Testis (tissue), 3 donors: Measurements from ENCODE around the gene MTX2. TPM values are rescaled to one million over a fixed set of nuclear protein-coding genes. Genes with fewer than 3 reads are reported as not detected.
A peak's percentile ranks its signal among the peaks of the same experiment; 100 is the strongest.

Source experiments
- DNase-seq: peaks from one replicate; pipeline ENCODE4 v3.0.0-alpha.2; 2019
- H3K27ac ChIP-seq, 2 donors: fragments of 200-600 bp; sonication (generic); one replicate each; pipeline ENCODE4 v1.5.1; 2019
- H3K27me3 ChIP-seq: fragments of 200-600 bp; sonication (generic); one replicate; pipeline ENCODE4 v1.5.1; 2019
- H3K36me3 ChIP-seq: fragments of 200-600 bp; sonication (generic); one replicate; pipeline ENCODE4 v1.5.1; 2017; ENCODE audit warnings: low read depth; ENCODE audit errors: missing control alignments
- H3K4me1 ChIP-seq: fragments of 200-600 bp; sonication (generic); one replicate; pipeline ENCODE4 v1.5.1; 2019
- H3K4me3 ChIP-seq, 2 donors: fragments of 200-600 bp; sonication (generic); one replicate each; pipeline ENCODE4 v1.5.1; 2017 to 2019
- H3K9me3 ChIP-seq: fragments of 200-600 bp; sonication (generic); one replicate; pipeline ENCODE4 v1.5.1; 2017
- CTCF ChIP-seq, 3 experiments: fragments of 450-650 bp in 2 of 3; fragments of 200-600 bp in 1 of 3; sonication (generic) in 1 of 3; IDR thresholded peaks; one replicate each; pipeline ENCODE4 v1.5.1; 2016 to 2019; ENCODE audit warnings: antibody characterized with exemption in 3 of 3, mild to moderate bottlenecking in 2 of 3, moderate library complexity in 1 of 3
- POLR2A ChIP-seq: fragments of 450-650 bp; IDR thresholded peaks from one replicate; pipeline ENCODE4 v1.6.1; 2017; ENCODE audit warnings: antibody characterized with exemption, mild to moderate bottlenecking, moderate library complexity
- WGBS, 2 donors: methylation state at CpG; one replicate each; pipeline ENCODE4 v1.1.5; 2018; 5-methylcytosine and 5-hydroxymethylcytosine counted together
- intact Hi-C: fragments of 100-400 bp; cut with DNase I; formaldehyde crosslinking; loops from one replicate; pipeline ENCODE4 v1.15.1; 2023; ENCODE audit warnings: low total_unique reads
- polyA plus RNA-seq: library from polyadenylated mRNA; stranded (reverse); fragments of 350-450 nt; fragmentation: Illumina TruSeq; extraction: RNeasy Lipid Tissue Mini Kit (QIAGEN cat#74804); gene quantifications from one replicate; pipeline ENCODE4 v1.2.3, GENCODE V29; 2014; ENCODE audit warnings: low read depth, low replicate concordance; ENCODE audit not compliant: insufficient read depth
- total RNA-seq, 2 donors: library from RNA; depleted of rRNA; stranded (reverse); fragments of >200 nt; gene quantifications; one replicate each; pipeline ENCODE4 v1.2.3, GENCODE V29; 2016

Gene MTX2
- total and polyA plus RNA-seq, 3 donors from 2014 or later: 58.0 to 155 (median 61.1) TPM

GRCh38 chr2:176291335-176291734 is 22.1 kb downstream of the MTX2 start:
- WGBS, 2 donors: 65% methylated on average over 4 of the region's 4 CpGs
- Histone ChIP-seq H3K27ac (no peak overlapping the region), H3K4me1 (peaks cover 13% of the 10 kb centered on the region), H3K9me3 (no peaks in the 10 kb centered on the region), H3K36me3 (no peaks in the 10 kb centered on the region), H3K4me3 (no peak overlapping the region), H3K27me3 (no peaks in the 10 kb centered on the region)
- DNase-seq: no peak
- no peak for TF ChIP-seq CTCF (IDR thresholded peaks at IDR 0.05)
- TF ChIP-seq POLR2A: no peak
- intact Hi-C loops: no loop called here

DNA sequence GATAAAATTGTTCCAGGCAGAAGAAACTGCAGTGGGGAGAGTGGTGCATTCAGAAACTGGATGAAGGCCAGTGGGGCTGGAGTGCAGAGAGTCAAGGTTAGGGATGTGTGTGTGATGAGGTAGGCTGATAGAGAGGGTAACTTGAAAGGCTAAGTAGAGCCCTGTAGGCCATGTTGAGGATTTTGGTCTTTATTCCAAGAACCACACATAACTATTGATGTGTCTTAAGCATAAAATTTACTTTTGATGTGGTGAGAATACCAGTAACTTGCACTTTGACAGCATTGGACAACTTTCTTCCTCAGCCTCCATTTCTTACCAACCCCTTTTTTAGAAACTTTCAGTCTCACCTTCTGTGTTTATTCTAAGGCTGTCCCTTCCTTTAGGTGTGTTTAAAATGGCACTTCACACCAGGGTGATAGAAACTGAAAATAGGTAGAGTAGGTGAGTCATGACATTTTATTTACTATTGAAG is 22.6 kb downstream of the MTX2 start:
- intact Hi-C loops: no loop called here
- DNase-seq: peak; percentile 26
- Histone ChIP-seq H3K9me3 (no peaks in the 10 kb centered on the region), H3K36me3 (no peaks in the 10 kb centered on the region), H3K4me1 (peaks cover 13% of the 10 kb centered on the region), H3K27ac (no peak overlapping the region), H3K4me3 (no peak overlapping the region), H3K27me3 (no peaks in the 10 kb centered on the region)
- TF ChIP-seq POLR2A (no peak), CTCF (IDR thresholded peaks at IDR 0.05) (no peak)

- Histone ChIP-seq H3K4me1 (peaks cover 13% of the 10 kb centered on the region), H3K4me3 (no peak overlapping the region), H3K36me3 (no peaks in the 10 kb centered on the region), H3K27ac (no peak overlapping the region), H3K27me3 (no peaks in the 10 kb centered on the region), H3K9me3 (no peaks in the 10 kb centered on the region)
- WGBS, 2 donors: 83 to 94% methylated on average over 2 of the region's 2 CpGs
- intact Hi-C loops: no loop called here
- TF ChIP-seq CTCF (IDR thresholded peaks at IDR 0.05) (no peak), POLR2A (no peak)
- DNase-seq: no peak
These were observed 23.4 kb downstream of the MTX2 start for GRCh38 chr2:176292608-176293007.

GRCh38 chr2:176293334-176293733 is 24.1 kb downstream of the MTX2 start:
- WGBS, 2 donors: 79 to 86% methylated on average over 3 of the region's 3 CpGs
- Histone ChIP-seq H3K9me3 (no peaks in the 10 kb centered on the region), H3K4me1 (peaks cover 13% of the 10 kb centered on the region), H3K36me3 (no peaks in the 10 kb centered on the region), H3K27me3 (no peaks in the 10 kb centered on the region), H3K4me3 (no peak overlapping the region), H3K27ac (no peak overlapping the region)
- DNase-seq: no peak
- intact Hi-C loops: no loop called here
- no peak for TF ChIP-seq CTCF (IDR thresholded peaks at IDR 0.05)
- TF ChIP-seq POLR2A: no peak

DNA sequence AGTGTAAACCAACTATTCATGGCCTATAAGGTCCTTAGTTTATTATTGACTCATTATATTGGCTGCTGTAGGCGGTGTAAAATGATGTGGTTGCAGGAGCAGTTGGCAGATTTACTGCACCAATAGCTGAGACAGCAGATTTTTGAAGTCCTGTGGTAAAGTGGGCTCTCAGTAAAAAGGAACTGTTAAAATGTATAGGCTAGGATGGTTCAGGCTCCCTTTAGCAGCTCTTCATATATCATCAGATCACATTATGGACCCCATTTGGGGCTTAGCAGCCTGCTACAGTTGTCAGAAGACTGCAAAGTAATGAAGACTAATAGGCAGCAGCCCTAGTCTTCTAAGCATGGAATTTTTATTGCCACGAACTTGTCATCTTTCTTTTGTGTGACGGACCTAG is 27.8 kb downstream of the MTX2 start:
- TF ChIP-seq POLR2A (no peak), CTCF (IDR thresholded peaks at IDR 0.05) (no peak)
- Histone ChIP-seq H3K9me3 (no peaks in the 10 kb centered on the region), H3K27me3 (no peaks in the 10 kb centered on the region), H3K36me3 (no peaks in the 10 kb centered on the region), H3K4me1 (peaks cover 3% of the 10 kb centered on the region), H3K4me3 (no peak overlapping the region), H3K27ac (no peak overlapping the region)
- intact Hi-C loops: no loop called here
- WGBS, 2 donors: 85 to 93% methylated on average over 3 of the region's 3 CpGs
- DNase-seq: no peak
